ENCODE data around the gene RCAN2.

RCAN2 gene

GRCh38 chr6:46288835-46289234 lies 202.4 kb downstream of the RCAN2 start:
- DNase-seq, result no peak

- no peak for DNase-seq
Observed at GRCh38 chr6:46287681-46288080, 203.6 kb downstream of the RCAN2 start.

- DNase-seq, result no peak
Observed at GRCh38 chr6:46287043-46287442, 204.2 kb downstream of the RCAN2 start.

- no peak for DNase-seq
Observed at GRCh38 chr6:46284475-46284874, 206.8 kb downstream of the RCAN2 start.

GRCh38 chr6:46281110-46281509 lies 210.1 kb downstream of the RCAN2 start:
- no peak for DNase-seq

- no peak for DNase-seq
Observed at GRCh38 chr6:46279874-46280273, 211.4 kb downstream of the RCAN2 start.

- no peak for DNase-seq
Observed at GRCh38 chr6:46276576-46277142, 214.6 kb downstream of the RCAN2 start.

GRCh38 chr6:46274502-46274901 lies 216.7 kb downstream of the RCAN2 start:
- no peak for DNase-seq

- no peak for DNase-seq
Observed at GRCh38 chr6:46273911-46274310, 217.3 kb downstream of the RCAN2 start.

GRCh38 chr6:46271728-46272127 lies 219.5 kb downstream of the RCAN2 start:
- DNase-seq, result no peak

GRCh38 chr6:46271107-46271506 lies 220.1 kb downstream of the RCAN2 start:
- DNase-seq, result no peak

- DNase-seq, result no peak
Observed at GRCh38 chr6:46270336-46270735, 220.9 kb downstream of the RCAN2 start.

- no peak for DNase-seq
Observed at GRCh38 chr6:46269447-46270229, 221.6 kb downstream of the RCAN2 start.

- no peak for DNase-seq
Observed at GRCh38 chr6:46267515-46267914, 223.7 kb downstream of the RCAN2 start.

- DNase-seq, result no peak
Observed at GRCh38 chr6:46265373-46265772, 225.9 kb downstream of the RCAN2 start.

- no peak for DNase-seq
Observed at GRCh38 chr6:46263707-46264086, 227.6 kb downstream of the RCAN2 start.

GRCh38 chr6:46262928-46263706 lies 228.1 kb downstream of the RCAN2 start:
- no peak for DNase-seq

- DNase-seq, result no peak
Observed at GRCh38 chr6:46258249-46258648, 233.0 kb downstream of the RCAN2 start.

GRCh38 chr6:46255528-46255927 lies 235.7 kb downstream of the RCAN2 start:
- no peak for DNase-seq

GRCh38 chr6:46254946-46255345 lies 236.3 kb downstream of the RCAN2 start:
- DNase-seq, result no peak

- no peak for DNase-seq
Observed at GRCh38 chr6:46254331-46254730, 236.9 kb downstream of the RCAN2 start.

- no peak for DNase-seq
Observed at GRCh38 chr6:46251583-46252339, 239.5 kb downstream of the RCAN2 start.

GRCh38 chr6:46248143-46248542 lies 243.1 kb downstream of the RCAN2 start:
- no peak for DNase-seq

All from NCI-H1417 treated with DMSO at 0.1 percent for 48 hours (cell line).